ENCODE data around the gene ATP5PO. TPM values are rescaled to one million over a fixed set of nuclear protein-coding genes. Genes with fewer than 3 reads are reported as not detected.

The ATP5PO gene
- total and polyA plus RNA-seq, 2 experiments from 2014 or later: 215 to 354 TPM

DNA sequence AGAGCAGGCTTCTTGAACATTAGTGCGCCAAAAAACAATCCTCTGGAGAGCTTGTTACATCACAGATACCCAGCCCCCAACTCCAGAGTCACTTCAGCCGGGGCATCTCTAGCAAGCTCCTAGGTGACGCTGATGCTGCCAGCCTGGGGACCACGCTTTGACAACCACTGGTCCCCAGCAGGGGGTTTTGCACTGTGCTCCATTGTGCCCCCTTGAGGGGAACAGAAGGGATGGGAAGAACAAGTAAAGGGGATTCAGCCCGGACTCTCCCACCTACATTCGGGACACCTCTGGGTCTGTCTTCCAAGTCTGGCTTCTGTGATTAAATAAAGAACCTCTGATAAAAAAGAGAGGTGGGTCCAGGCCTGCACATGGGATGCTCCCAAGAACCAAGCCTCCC, 60.4 kb downstream of the ATP5PO start:
- H2AFZ ChIP-seq: no peak overlapping the region
- H3K4me1 ChIP-seq (ENCODE audit: insufficient read depth): no peaks in the 10 kb centered on the region
- H3K4me2 ChIP-seq: no peak overlapping the region
- H4K20me1 ChIP-seq (ENCODE audit: insufficient read depth, poor library complexity, severe bottlenecking): no peaks in the 10 kb centered on the region
- H3K4me3 ChIP-seq: no peak overlapping the region
- H3K9me3 ChIP-seq (ENCODE audit: low read depth): no peaks in the 10 kb centered on the region
- H3K9me2 ChIP-seq (replicated peaks; ENCODE audit: insufficient read depth): no peaks in the 10 kb centered on the region
- TF ChIP-seq, protein P1, sequence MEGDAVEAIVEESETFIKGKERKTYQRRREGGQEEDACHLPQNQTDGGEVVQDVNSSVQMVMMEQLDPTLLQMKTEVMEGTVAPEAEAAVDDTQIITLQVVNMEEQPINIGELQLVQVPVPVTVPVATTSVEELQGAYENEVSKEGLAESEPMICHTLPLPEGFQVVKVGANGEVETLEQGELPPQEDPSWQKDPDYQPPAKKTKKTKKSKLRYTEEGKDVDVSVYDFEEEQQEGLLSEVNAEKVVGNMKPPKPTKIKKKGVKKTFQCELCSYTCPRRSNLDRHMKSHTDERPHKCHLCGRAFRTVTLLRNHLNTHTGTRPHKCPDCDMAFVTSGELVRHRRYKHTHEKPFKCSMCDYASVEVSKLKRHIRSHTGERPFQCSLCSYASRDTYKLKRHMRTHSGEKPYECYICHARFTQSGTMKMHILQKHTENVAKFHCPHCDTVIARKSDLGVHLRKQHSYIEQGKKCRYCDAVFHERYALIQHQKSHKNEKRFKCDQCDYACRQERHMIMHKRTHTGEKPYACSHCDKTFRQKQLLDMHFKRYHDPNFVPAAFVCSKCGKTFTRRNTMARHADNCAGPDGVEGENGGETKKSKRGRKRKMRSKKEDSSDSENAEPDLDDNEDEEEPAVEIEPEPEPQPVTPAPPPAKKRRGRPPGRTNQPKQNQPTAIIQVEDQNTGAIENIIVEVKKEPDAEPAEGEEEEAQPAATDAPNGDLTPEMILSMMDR (IDR thresholded peaks at IDR 0.05; ENCODE audit: poor library complexity): no peak
- TF ChIP-seq EZH2 (IDR thresholded peaks at IDR 0.05; ENCODE audit: borderline replicate concordance) (no peak), EZH2phosphoT487 (IDR thresholded peaks at IDR 0.05; ENCODE audit: low read depth, severe bottlenecking, unreplicated experiment) (no peak)
- H3K27ac ChIP-seq: no peak overlapping the region
- 98% methylated on average over 6 of the region's 6 CpGs for WGBS (ENCODE audit: low lambda C conversion rate, missing lambda C conversion rate)
- H3K27me3 ChIP-seq: no peaks in the 10 kb centered on the region
- H3K79me2 ChIP-seq: no peaks in the 10 kb centered on the region
- DNase-seq (ENCODE audit: low spot score): no peak
- H3K36me3 ChIP-seq (replicated peaks; ENCODE audit: insufficient read depth, low read depth): no peaks in the 10 kb centered on the region

DNA sequence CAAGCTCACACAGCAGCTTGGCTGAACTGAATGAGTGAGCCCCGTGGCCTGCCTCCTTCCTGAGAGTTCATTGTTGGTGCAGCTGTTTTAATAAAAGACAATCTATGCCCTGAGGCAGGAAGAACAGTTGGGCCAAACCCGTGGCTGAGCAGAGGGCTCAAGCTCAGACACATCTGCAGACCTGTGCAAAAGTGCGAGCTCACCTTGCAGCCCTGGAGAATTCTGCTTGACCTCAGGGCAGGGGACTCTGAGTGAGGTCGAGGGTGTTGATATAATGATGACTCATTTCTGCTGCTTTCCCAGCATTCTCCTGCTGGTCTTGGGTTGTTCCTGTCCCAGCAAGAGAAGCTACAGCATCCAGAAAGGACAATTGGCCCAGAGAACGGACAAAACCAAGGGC, 61.0 kb downstream of the ATP5PO start:
- H3K9me3 ChIP-seq (ENCODE audit: low read depth): no peaks in the 10 kb centered on the region
- 57% methylated on average over 5 of the region's 5 CpGs for WGBS (ENCODE audit: low lambda C conversion rate, missing lambda C conversion rate)
- H3K27me3 ChIP-seq: no peaks in the 10 kb centered on the region
- no peak overlapping the region for H2AFZ ChIP-seq
- H4K20me1 ChIP-seq (ENCODE audit: insufficient read depth, poor library complexity, severe bottlenecking): no peaks in the 10 kb centered on the region
- no peak for DNase-seq (ENCODE audit: low spot score)
- no peak overlapping the region for H3K4me2 ChIP-seq
- H3K4me1 ChIP-seq (ENCODE audit: insufficient read depth): no peaks in the 10 kb centered on the region
- no peaks in the 10 kb centered on the region for H3K9me2 ChIP-seq (replicated peaks; ENCODE audit: insufficient read depth)
- TF ChIP-seq EZH2phosphoT487 (IDR thresholded peaks at IDR 0.05; ENCODE audit: low read depth, severe bottlenecking, unreplicated experiment) (no peak), EZH2 (IDR thresholded peaks at IDR 0.05; ENCODE audit: borderline replicate concordance) (no peak)
- TF ChIP-seq, protein P1 (IDR thresholded peaks at IDR 0.05; ENCODE audit: poor library complexity): no peak
- no peak overlapping the region for H3K27ac ChIP-seq
- H3K79me2 ChIP-seq: no peaks in the 10 kb centered on the region
- no peak overlapping the region for H3K4me3 ChIP-seq
- H3K36me3 ChIP-seq (replicated peaks; ENCODE audit: insufficient read depth, low read depth): no peaks in the 10 kb centered on the region

Other genes with a start within 250 kb of the ATP5PO start
- gene MRPS6, start 157.8 kb upstream of the ATP5PO start, total RNA-seq: 54.9 and 72.3 TPM in 2 replicates
- 188 and 201 TPM in 2 replicates for gene MRPS6, start 157.8 kb upstream of the ATP5PO start, polyA plus RNA-seq
- 64.0 and 67.1 TPM in 2 replicates for gene SLC5A3, start 157.8 kb upstream of the ATP5PO start, total RNA-seq
- 8.1 and 9.2 TPM in 2 replicates for gene SLC5A3, start 157.8 kb upstream of the ATP5PO start, polyA plus RNA-seq

Measured in hepatocyte (in vitro differentiated cells).